HepG2 (cell line): ENCODE results near the gene TBCD. TPM values are rescaled to one million over a fixed set of nuclear protein-coding genes. Genes with fewer than 3 reads are reported as not detected.

ENCODE experiments used
- ARNT ChIP-seq: fragments of 450-650 bp; IDR thresholded peaks from 2 replicates; pipeline ENCODE4 v1.6.1; 2017
- ATF1 ChIP-seq: IDR thresholded peaks from 2 replicates; pipeline ENCODE4 v1.6.1; 2016; ENCODE audit warnings: mild to moderate bottlenecking, control low read depth
- ATF7-NPFF ChIP-seq: sonication (generic); formaldehyde crosslinking; IDR thresholded peaks from 2 replicates; pipeline ENCODE4 v1.8.1; 2023; ENCODE audit warnings: mild to moderate bottlenecking, low read depth, missing genetic modification reagents, moderate library complexity
- BHLHE40 ChIP-seq: IDR thresholded peaks from 2 replicates; pipeline ENCODE4 v1.6.1; 2011; ENCODE audit warnings: low read length, improper control_type of control experiment
- GATA4 ChIP-seq: sonication (generic); IDR thresholded peaks from 2 replicates; pipeline ENCODE4 v1.6.1; 2016; ENCODE audit warnings: antibody characterized with exemption, low read depth, borderline replicate concordance
- HMG20B ChIP-seq: conservative IDR thresholded peaks from 2 replicates; pipeline ENCODE4 v1.6.1; 2016; ENCODE audit warnings: missing genetic modification reagents, missing compliant biosample characterization
- KLF11 ChIP-seq: IDR thresholded peaks from 2 replicates; pipeline ENCODE4 v1.6.1; 2016; ENCODE audit warnings: missing compliant biosample characterization
- MED1 ChIP-seq: sonication (generic); formaldehyde crosslinking; IDR thresholded peaks from 2 replicates; pipeline ENCODE4 v1.4.0; 2020; ENCODE audit warnings: missing genetic modification reagents
- MIER2 ChIP-seq: IDR thresholded peaks from 2 replicates; pipeline ENCODE4 v1.6.1; 2016; ENCODE audit warnings: missing biosample characterization, missing genetic modification reagents
- SNAI1 ChIP-seq: sonication (generic); formaldehyde crosslinking; IDR thresholded peaks from 2 replicates; pipeline ENCODE4 v1.5.0; 2020; ENCODE audit warnings: mild to moderate bottlenecking, missing genetic modification reagents, borderline replicate concordance
- XBP1 ChIP-seq: sonication (generic); formaldehyde crosslinking; IDR thresholded peaks from 2 replicates; pipeline ENCODE4 v1.5.0; 2020; ENCODE audit warnings: missing genetic modification reagents
- ZNF10 ChIP-seq: sonication (generic); formaldehyde crosslinking; IDR thresholded peaks from 2 replicates; pipeline ENCODE4 v1.4.0; 2020; ENCODE audit warnings: mild to moderate bottlenecking, low read depth, missing genetic modification reagents, borderline replicate concordance
- ZNF12 ChIP-seq: sonication (generic); formaldehyde crosslinking; IDR thresholded peaks from 2 replicates; pipeline ENCODE4 v1.5.0; 2020; ENCODE audit warnings: missing genetic modification reagents
- ZNF180 ChIP-seq: sonication (generic); formaldehyde crosslinking; IDR thresholded peaks from 2 replicates; pipeline ENCODE4 v1.4.0; 2020; ENCODE audit warnings: low read depth, missing genetic modification reagents, borderline replicate concordance
- ZNF263 ChIP-seq: sonication (generic); formaldehyde crosslinking; IDR thresholded peaks from 2 replicates; pipeline ENCODE4 v1.4.0; 2020; ENCODE audit warnings: missing genetic modification reagents
- ZNF335 ChIP-seq: sonication (generic); formaldehyde crosslinking; IDR thresholded peaks from 2 replicates; pipeline ENCODE4 v1.4.0; 2020; ENCODE audit warnings: missing genetic modification reagents
- ZNF441 ChIP-seq: sonication (generic); formaldehyde crosslinking; IDR thresholded peaks from 2 replicates; pipeline ENCODE4 v1.7.0; 2021; ENCODE audit warnings: missing genetic modification reagents, borderline replicate concordance
- ZNF484 ChIP-seq: sonication (generic); formaldehyde crosslinking; IDR thresholded peaks from 2 replicates; pipeline ENCODE4 v1.5.1; 2020; ENCODE audit warnings: mild to moderate bottlenecking, low read depth, missing genetic modification reagents, borderline replicate concordance
- ZNF543 ChIP-seq: sonication (generic); formaldehyde crosslinking; IDR thresholded peaks from 2 replicates; pipeline ENCODE4 v1.4.0; 2020; ENCODE audit warnings: mild to moderate bottlenecking, missing genetic modification reagents
- ZNF614 ChIP-seq: IDR thresholded peaks from 2 replicates; pipeline ENCODE4 v1.6.1; 2018; ENCODE audit warnings: missing biosample characterization, missing genetic modification reagents, inconsistent platforms, borderline replicate concordance
- ZNF75D ChIP-seq: sonication (generic); formaldehyde crosslinking; IDR thresholded peaks from 2 replicates; pipeline ENCODE4 v1.8.1; 2023; ENCODE audit warnings: missing genetic modification reagents, mild to moderate bottlenecking, borderline replicate concordance
- ZNF776 ChIP-seq: sonication (generic); formaldehyde crosslinking; IDR thresholded peaks from 2 replicates; pipeline ENCODE4 v1.4.0; 2020; ENCODE audit warnings: mild to moderate bottlenecking, missing genetic modification reagents
- ZNF850 ChIP-seq: sonication (generic); formaldehyde crosslinking; conservative IDR thresholded peaks from 2 replicates; pipeline ENCODE4 v1.9.0; 2021; ENCODE audit warnings: mild to moderate bottlenecking, missing genetic modification reagents
- polyA plus RNA-seq, 8 experiments: library from polyadenylated mRNA; depleted of rRNA in 3 of 8; stranded (reverse) in 7 of 8; unstranded in 1 of 8; fragments of >200 nt; fragmentation: Illumina TruSeq in 4 of 8; extraction: Trizol in 4 of 8; gene quantifications; 2 replicates each; pipeline versions ENCODE4 v1.2.1 to v1.2.3, GENCODE V29; 2011 to 2016; ENCODE audit warnings: low read depth in 4 of 8, missing spikeins in 1 of 8, mixed read lengths in 1 of 8; ENCODE audit not compliant: insufficient read depth in 1 of 8
- total RNA-seq, 5 experiments: library from RNA; depleted of rRNA; stranded (reverse); fragments of >200 nt; fragmentation: Illumina TruSeq; extraction: Trizol; gene quantifications; 2 replicates each; pipeline ENCODE4 v1.2.3, GENCODE V29; 2016; ENCODE audit warnings: low read depth in 1 of 5
- TF ChIP-seq, protein P1 (sequence below): sonication (generic); formaldehyde crosslinking; IDR thresholded peaks from 2 replicates; pipeline ENCODE4 v1.4.0; 2020; ENCODE audit warnings: mild to moderate bottlenecking, low read depth, missing genetic modification reagents
- TF ChIP-seq, protein P2 (sequence below): sonication (generic); formaldehyde crosslinking; IDR thresholded peaks from 2 replicates; pipeline ENCODE4 v1.4.0; 2020; ENCODE audit warnings: missing genetic modification reagents, mild to moderate bottlenecking, borderline replicate concordance
- TF ChIP-seq, protein P3 (sequence below): sonication (generic); formaldehyde crosslinking; IDR thresholded peaks from 2 replicates; pipeline ENCODE4 v1.4.0; 2020; ENCODE audit warnings: mild to moderate bottlenecking, missing genetic modification reagents, borderline replicate concordance

TBCD gene
- total and polyA plus RNA-seq, 2 of the 13 experiments (the other 11 are each of a cell fraction or from before 2014, with no cell fraction given) = 33.9 to 54.8 TPM

DNA sequence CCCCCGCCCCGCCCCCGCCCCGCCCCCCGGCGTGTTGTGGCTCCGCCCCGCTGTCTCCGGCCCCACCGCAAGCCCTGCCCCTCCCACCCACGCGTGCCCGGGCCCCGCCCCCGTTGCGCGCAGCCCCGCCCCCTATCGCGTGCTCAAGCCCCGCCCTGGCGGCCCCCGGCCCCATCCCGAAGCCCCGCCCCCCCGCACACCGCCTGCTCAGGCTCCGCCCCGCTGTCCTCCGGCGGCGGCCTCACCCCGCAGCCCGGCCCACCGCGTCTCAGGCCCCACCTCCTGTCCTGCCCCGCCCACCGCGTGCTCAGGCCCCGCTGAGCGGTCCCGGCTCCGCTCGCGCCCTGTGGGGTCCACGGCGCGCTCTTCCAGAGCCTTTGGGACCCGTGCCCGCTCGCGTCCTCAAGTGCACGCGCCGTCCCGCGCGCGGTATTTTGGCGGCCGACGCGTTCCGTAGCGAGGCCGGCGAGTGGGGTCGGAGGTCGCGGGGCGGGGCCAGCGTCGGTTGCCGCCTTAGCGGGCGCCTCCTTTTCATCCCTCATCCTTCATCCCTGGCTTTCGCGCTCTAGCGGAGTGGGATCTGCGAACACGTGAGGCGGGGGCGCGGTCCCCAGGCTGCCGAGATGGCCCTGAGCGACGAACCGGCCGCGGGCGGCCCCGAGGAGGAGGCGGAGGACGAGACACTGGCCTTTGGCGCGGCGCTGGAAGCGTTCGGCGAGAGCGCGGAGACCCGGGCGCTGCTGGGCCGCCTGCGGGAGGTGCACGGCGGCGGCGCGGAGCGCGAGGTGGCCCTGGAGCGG lies at the start of gene TBCD (continued):
- TF ChIP-seq, protein P1, sequence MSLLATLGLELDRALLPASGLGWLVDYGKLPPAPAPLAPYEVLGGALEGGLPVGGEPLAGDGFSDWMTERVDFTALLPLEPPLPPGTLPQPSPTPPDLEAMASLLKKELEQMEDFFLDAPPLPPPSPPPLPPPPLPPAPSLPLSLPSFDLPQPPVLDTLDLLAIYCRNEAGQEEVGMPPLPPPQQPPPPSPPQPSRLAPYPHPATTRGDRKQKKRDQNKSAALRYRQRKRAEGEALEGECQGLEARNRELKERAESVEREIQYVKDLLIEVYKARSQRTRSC (CRISPR knock-in tag) = peak; percentile 79
- TF ChIP-seq ZNF12 (CRISPR knock-in tag) (0 out of 2 replicates have a peak, but pooled peaks have one; percentile 22), ZNF441 (CRISPR knock-in tag) (peak; percentile 90; the same call in 1 of the 2 replicates), MIER2 (peak; percentile 64; the same call in 1 of the 2 replicates), GATA4 (peak; percentile 22; the same call in 1 of the 2 replicates), ZNF543 (CRISPR knock-in tag) (peak; percentile 67; the same call in 1 of the 2 replicates), ARNT (no peak), ZNF75D (CRISPR knock-in tag) (no peak), ZNF180 (CRISPR knock-in tag) (0 out of 2 replicates have a peak, but pooled peaks have one; percentile 14), BHLHE40 (peak; percentile 75), ZNF484 (no peak; the same call in 1 of the 2 replicates), ZNF10 (CRISPR knock-in tag) (peak; percentile 94; the same call in 1 of the 2 replicates), KLF11 (CRISPR knock-in tag) (no peak), ATF7-NPFF (CRISPR knock-in tag) (peak; percentile 96), ZNF335 (peak; percentile 70; the same call in 1 of the 2 replicates), XBP1 (no peak), HMG20B (CRISPR knock-in tag) (peak; percentile 71; the same call in 1 of the 2 replicates), ATF1 (no peak), ZNF614 (CRISPR knock-in tag) (peak; percentile 97), ZNF263 (CRISPR knock-in tag) (peak; percentile 93), ZNF776 (CRISPR knock-in tag) (peak; percentile 12; the same call in 1 of the 2 replicates), MED1 (CRISPR knock-in tag) (peak; percentile 87), ZNF850 (CRISPR knock-in tag) (peak; percentile 96), SNAI1 (CRISPR knock-in tag) (no peak)
- TF ChIP-seq, protein P2, sequence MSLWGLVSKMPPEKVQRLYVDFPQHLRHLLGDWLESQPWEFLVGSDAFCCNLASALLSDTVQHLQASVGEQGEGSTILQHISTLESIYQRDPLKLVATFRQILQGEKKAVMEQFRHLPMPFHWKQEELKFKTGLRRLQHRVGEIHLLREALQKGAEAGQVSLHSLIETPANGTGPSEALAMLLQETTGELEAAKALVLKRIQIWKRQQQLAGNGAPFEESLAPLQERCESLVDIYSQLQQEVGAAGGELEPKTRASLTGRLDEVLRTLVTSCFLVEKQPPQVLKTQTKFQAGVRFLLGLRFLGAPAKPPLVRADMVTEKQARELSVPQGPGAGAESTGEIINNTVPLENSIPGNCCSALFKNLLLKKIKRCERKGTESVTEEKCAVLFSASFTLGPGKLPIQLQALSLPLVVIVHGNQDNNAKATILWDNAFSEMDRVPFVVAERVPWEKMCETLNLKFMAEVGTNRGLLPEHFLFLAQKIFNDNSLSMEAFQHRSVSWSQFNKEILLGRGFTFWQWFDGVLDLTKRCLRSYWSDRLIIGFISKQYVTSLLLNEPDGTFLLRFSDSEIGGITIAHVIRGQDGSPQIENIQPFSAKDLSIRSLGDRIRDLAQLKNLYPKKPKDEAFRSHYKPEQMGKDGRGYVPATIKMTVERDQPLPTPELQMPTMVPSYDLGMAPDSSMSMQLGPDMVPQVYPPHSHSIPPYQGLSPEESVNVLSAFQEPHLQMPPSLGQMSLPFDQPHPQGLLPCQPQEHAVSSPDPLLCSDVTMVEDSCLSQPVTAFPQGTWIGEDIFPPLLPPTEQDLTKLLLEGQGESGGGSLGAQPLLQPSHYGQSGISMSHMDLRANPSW (CRISPR knock-in tag) = peak; percentile 66; the same call in 1 of the 2 replicates
- TF ChIP-seq, protein P3, sequence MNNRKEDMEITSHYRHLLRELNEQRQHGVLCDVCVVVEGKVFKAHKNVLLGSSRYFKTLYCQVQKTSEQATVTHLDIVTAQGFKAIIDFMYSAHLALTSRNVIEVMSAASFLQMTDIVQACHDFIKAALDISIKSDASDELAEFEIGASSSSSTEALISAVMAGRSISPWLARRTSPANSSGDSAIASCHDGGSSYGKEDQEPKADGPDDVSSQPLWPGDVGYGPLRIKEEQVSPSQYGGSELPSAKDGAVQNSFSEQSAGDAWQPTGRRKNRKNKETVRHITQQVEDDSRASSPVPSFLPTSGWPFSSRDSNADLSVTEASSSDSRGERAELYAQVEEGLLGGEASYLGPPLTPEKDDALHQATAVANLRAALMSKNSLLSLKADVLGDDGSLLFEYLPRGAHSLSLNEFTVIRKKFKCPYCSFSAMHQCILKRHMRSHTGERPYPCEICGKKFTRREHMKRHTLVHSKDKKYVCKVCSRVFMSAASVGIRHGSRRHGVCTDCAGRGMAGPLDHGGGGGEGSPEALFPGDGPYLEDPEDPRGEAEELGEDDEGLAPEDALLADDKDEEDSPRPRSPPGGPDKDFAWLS (CRISPR knock-in tag) = peak; percentile 51; the same call in 1 of the 2 replicates
